ENCODE measurements around the gene CUX1. TPM values are rescaled to one million over a fixed set of nuclear protein-coding genes. Genes with fewer than 3 reads are reported as not detected.

The CUX1 gene
- total RNA-seq, 4 donors from 2014 or later, result 64.1 to 142 (median 111) TPM

DNA sequence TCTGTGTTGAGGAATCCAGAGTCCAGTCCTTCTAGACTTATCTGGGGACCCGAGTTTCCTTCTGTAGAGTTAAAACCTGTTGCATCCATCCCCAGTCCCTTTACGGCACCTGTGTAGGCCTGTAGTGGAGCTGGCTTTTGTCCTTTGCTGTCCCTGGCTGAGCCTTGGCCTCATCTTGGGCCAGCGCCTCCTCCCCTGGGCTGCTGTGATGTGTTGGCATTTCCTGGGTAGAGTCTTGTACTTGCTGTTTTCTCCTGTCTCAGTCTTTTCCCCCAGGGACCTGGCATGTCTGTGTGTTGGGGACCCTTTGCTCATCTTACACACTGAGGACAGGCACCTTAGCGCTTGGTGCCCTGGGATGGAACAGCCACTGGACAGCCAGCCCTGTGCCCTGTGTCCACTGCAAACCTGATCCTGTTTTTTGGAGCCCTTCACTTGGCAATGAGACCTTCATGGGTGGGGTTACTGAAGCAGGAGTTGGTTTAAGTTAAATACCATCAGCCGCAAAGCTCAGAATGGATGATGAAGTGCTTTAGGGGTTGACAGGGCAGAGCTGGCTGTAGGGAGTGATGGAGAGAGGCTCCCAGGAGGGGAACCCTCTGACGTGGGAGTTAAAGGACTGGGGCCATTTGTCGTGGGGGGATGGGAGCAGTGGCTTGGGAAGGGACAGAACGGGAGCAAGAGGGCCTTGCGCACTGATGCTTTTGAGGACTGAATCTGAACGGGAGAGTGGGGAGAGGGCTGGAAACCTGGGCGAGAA lies 50.9 kb downstream of the CUX1 start:
- H3K4me3 ChIP-seq, result no peak overlapping the region
- H3K4me1 ChIP-seq, result peaks cover 0 to 20% (median 0%) of the 10 kb centered on the region in 4 donors
- TF ChIP-seq POLR2A (IDR thresholded peaks at IDR 0.05), result no peak
- TF ChIP-seq, protein P1, sequence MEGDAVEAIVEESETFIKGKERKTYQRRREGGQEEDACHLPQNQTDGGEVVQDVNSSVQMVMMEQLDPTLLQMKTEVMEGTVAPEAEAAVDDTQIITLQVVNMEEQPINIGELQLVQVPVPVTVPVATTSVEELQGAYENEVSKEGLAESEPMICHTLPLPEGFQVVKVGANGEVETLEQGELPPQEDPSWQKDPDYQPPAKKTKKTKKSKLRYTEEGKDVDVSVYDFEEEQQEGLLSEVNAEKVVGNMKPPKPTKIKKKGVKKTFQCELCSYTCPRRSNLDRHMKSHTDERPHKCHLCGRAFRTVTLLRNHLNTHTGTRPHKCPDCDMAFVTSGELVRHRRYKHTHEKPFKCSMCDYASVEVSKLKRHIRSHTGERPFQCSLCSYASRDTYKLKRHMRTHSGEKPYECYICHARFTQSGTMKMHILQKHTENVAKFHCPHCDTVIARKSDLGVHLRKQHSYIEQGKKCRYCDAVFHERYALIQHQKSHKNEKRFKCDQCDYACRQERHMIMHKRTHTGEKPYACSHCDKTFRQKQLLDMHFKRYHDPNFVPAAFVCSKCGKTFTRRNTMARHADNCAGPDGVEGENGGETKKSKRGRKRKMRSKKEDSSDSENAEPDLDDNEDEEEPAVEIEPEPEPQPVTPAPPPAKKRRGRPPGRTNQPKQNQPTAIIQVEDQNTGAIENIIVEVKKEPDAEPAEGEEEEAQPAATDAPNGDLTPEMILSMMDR (IDR thresholded peaks at IDR 0.05), result no peak
- DNase-seq, result no peak
- no peaks in the 10 kb centered on the region for H3K9me3 ChIP-seq
- H3K27ac ChIP-seq, result no peak overlapping the region
- H3K27me3 ChIP-seq, result no peaks in the 10 kb centered on the region
- no peaks in the 10 kb centered on the region for H3K36me3 ChIP-seq

DNA sequence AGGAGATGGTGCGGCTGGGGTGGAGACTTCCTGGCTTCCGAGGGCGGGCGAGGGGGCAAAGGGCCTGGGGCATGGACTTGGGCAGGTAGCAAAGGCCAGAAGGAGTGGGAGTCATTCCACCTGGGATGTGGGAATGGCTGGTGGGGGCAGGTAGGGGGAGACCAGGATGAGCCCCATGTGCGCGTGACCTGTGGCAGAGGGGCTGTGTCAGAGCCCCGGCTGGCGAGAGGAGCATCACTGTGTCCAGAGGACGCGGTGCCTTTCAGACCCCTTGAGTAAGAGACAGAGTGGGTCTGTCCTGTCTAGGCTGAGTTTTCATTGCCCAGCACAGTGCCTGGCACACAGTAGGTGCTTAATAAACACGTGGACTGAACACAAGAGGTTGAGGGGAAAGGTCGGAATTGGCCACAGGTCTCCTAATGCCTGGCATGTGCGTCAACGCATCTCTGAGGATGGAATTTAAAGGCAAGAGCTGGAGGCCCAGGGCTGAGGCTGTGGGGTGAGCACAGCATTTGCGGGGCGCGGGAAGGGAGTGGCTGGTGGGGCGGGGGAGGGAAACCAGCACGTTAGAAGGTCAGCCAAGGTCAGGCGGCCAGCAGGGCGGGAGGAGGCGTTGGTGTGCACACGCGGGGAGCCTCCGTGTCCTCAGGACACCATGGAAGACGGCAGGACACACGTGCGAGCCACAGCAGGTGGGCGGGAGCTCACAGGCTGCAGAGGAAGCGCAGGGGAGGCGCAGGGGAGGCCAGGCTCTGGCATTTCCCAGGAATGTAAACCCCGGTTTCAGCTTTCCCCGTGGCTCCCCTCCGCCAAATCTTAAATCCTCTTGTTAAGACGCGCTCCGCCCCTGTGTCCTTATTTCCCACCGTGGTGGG lies 51.8 kb downstream of the CUX1 start:
- no peak for TF ChIP-seq POLR2A (IDR thresholded peaks at IDR 0.05)
- Histone ChIP-seq H3K36me3 (no peaks in the 10 kb centered on the region), H3K27ac (no peak overlapping the region), H3K9me3 (no peaks in the 10 kb centered on the region), H3K27me3 (no peaks in the 10 kb centered on the region), H3K4me3 (no peak overlapping the region), H3K4me1 (peaks cover 0 to 20% (median 0%) of the 10 kb centered on the region in 4 donors)
- DNase-seq, result peak in 1 of 3 donors; percentile 61

DNA sequence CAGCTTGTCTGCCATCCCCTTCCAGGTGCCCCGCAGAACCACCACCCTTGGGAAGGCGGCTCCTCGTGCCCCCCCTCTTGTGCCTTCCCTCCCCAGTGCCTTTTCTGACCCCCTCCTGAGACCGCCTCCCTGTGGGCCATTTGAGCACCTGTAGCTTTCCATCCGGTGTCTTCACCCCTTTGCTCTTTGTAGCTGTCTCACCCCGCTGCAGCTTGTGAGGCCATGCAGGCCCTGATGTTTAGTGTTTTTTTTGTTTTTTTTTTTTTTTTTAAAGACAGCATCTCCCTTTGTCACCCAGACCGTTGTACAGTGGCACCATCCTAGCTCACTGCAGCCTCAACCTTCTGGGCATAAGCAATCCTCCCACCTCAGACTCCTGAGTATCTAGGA lies 52.5 kb downstream of the CUX1 start:
- Histone ChIP-seq H3K4me1 (peaks cover 0 to 20% (median 0%) of the 10 kb centered on the region in 4 donors), H3K27ac (no peak overlapping the region), H3K27me3 (no peaks in the 10 kb centered on the region), H3K9me3 (no peaks in the 10 kb centered on the region), H3K4me3 (no peak overlapping the region), H3K36me3 (no peaks in the 10 kb centered on the region)
- TF ChIP-seq, protein P1 (IDR thresholded peaks at IDR 0.05), result no peak
- no peak for TF ChIP-seq POLR2A (IDR thresholded peaks at IDR 0.05)
- no peak for DNase-seq

DNA sequence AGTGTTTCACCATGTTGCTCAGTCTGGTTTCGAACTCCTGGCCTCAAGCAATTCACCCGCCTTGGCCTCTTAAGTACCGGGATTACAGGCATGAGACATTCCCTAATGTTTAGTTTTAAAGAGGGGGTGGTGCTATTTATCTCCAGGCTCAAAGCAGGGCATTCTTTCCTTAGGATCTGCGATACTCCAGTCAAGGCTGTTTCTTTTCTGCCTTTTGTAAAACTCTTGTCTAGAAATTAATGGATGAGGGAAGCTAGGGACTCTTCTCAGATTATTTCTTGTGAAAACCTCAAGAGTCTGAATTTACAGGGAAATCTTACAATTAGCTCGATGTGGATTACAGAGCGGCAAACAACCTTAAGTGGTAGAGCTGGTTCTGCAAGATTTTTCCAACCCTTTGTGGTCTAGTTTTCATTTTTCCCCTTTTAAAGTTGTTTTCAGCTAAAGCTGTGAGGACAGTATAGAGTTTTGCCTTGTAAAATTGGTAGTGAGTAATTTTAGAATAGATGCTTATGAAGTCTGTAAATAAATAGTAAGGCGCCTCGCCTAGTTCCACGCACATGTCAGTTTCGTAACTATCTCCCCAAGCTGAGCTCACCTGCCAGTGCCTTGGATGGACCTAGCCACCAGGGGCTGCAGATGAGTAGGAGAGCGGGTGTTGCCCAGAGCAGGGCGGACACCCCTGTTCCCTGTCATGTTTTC lies 53.1 kb downstream of the CUX1 start:
- peaks cover 0 to 20% (median 0%) of the 10 kb centered on the region in 4 donors for H3K4me1 ChIP-seq
- TF ChIP-seq, protein P1 (IDR thresholded peaks at IDR 0.05), result peak in 3 of 6 experiments; percentile 25 to 44 (median 36)
- no peak for TF ChIP-seq POLR2A (IDR thresholded peaks at IDR 0.05)
- H3K4me3 ChIP-seq, result no peak overlapping the region
- no peak for DNase-seq
- no peak overlapping the region for H3K27ac ChIP-seq
- no peaks in the 10 kb centered on the region for H3K27me3 ChIP-seq
- H3K36me3 ChIP-seq, result no peaks in the 10 kb centered on the region
- H3K9me3 ChIP-seq, result no peaks in the 10 kb centered on the region

DNA sequence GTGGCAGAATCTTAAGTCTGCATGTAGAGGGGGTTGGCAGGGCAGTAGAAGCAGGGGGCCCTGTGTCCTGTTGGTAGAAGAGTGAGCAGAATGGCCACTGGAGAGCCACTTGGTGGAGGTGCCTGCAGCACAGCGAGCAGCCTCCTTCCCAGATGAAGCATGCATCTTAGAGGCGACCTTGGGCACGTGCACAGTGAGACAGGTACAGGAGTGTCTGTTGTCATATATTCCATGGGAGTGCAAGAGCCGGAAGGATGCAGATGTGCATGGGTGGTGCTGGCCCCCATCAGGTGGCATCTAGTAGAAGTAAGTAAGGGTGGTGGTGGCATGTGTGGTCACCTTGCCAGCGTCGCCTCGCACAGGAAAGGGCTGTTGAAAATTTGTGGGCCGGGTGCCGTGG lies 53.9 kb downstream of the CUX1 start:
- TF ChIP-seq POLR2A (IDR thresholded peaks at IDR 0.05), result no peak
- TF ChIP-seq, protein P1 (IDR thresholded peaks at IDR 0.05), result no peak
- Histone ChIP-seq H3K4me1 (peaks cover 0 to 20% (median 0%) of the 10 kb centered on the region in 4 donors), H3K9me3 (no peaks in the 10 kb centered on the region), H3K27me3 (no peaks in the 10 kb centered on the region), H3K4me3 (no peak overlapping the region), H3K36me3 (no peaks in the 10 kb centered on the region), H3K27ac (no peak overlapping the region)
- DNase-seq, result no peak
